ENCODE data around the gene JADE2.

- no peak for TF ChIP-seq ZNF274 (IDR thresholded peaks at IDR 0.05; ENCODE audit: borderline replicate concordance, extremely low read depth, low read length)
- TF ChIP-seq CTCF (IDR thresholded peaks at IDR 0.05; ENCODE audit: control extremely low read depth in 1 of 3, insufficient read depth in 1 of 3, low read depth in 1 of 3, low read length in 3 of 3) = no peak
- no peak for TF ChIP-seq EP300 (IDR thresholded peaks at IDR 0.05; ENCODE audit: borderline replicate concordance in 1 of 2, low read depth in 2 of 2, low read length in 2 of 2)
- no peak for TF ChIP-seq SRF (IDR thresholded peaks at IDR 0.05; ENCODE audit: low read depth, low read length)
- no peak for TF ChIP-seq MAX (IDR thresholded peaks at IDR 0.05)
- TF ChIP-seq POLR2AphosphoS5 (IDR thresholded peaks at IDR 0.05; ENCODE audit: low read depth, low read length) = no peak
- TF ChIP-seq POLR2A (IDR thresholded peaks at IDR 0.05; ENCODE audit: control extremely low read depth in 1 of 2, low read depth in 2 of 2, low read length in 2 of 2) = no peak
- TF ChIP-seq EGR1 (IDR thresholded peaks at IDR 0.05; ENCODE audit: borderline replicate concordance, low read depth, low read length) = no peak
- no peak for TF ChIP-seq JUND (IDR thresholded peaks at IDR 0.05; ENCODE audit: low read length)
- no peak for TF ChIP-seq ATF2 (IDR thresholded peaks at IDR 0.05; ENCODE audit: low read length)
- no peak for TF ChIP-seq CEBPB (IDR thresholded peaks at IDR 0.05; ENCODE audit: low read depth, low read length)
- TF ChIP-seq USF2 (IDR thresholded peaks at IDR 0.05; ENCODE audit: low read length) = no peak
- no peak for TF ChIP-seq BRCA1 (IDR thresholded peaks at IDR 0.05; ENCODE audit: low read depth, low read length)
- no peak for TF ChIP-seq KDM5A (IDR thresholded peaks at IDR 0.05; ENCODE audit: low read length)
These were observed 11.4 kb downstream of the JADE2 start for GRCh38 chr5:134536876-134537275.

All from H1 (cell line).